AML-193 (cell line): Measurements from ENCODE around the gene LYRM1.
"Not testable (repeated sequence)": the region's sequence is repeated elsewhere in the genome, so short reads cannot be mapped to it uniquely, and the experiment has no call there.

Experiments used
- DNase-seq, 2 experiments: peaks; one replicate each; lab custom pipeline; 2025; lab: John Stamatoyannopoulos, UW

LYRM1 gene

DNA sequence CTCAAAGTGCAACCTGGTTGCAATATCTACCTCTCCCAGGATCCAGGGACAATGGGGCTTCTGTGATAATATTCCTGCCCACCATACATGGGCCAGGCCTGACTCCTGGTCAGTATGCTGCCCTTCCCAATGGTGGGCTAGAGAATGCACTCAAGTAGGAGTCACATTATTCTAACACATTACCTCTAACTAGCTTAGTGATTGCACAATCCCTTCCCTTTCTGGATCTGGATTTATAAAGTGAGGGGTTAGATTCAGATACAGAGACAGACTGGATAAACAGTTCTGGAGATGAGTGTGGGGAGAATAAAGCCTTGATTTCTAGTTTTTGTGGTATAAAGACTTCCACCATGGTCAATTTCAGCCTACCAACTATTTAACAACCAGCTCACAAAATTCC, 33.0 kb downstream of the LYRM1 start:
- DNase-seq = no peak

DNA sequence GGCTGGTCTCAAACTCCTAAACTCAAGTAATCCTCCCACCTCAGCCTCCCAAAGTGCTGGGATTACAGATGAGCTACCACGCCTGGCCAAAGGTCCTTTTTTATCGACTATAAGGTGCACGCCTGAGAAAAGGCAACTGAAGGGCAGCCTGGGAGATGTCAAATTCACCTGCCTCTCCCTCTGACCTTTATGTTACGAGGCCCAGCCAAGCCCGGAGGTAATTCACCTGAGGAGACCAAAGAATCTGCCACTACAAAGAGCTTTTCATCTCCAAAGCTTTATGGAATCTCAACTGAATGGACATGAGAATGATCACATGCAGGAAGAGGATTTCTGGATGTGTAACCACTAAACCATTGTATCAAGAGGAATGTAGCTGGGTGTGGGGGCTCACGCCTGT, 37.2 kb downstream of the LYRM1 start:
- no peak for DNase-seq

DNA sequence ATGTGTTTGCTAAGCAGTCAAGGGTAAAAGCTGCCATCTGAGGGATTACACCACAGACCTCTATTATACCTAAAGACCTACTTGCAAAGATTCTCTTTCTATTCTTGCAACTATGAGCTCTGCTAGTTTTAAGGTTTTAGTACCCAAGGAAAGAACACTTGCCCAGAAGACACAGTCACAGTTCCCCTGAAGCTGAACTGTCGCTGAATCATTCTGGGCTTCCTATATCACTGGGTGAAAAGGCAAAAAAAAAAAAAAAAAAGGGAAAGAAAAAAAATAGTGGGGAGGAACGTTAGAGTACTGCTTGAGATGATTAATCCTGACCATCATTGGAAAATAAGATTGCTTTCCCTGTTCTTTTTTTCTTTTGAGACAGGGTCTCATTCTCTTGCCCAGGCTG, 37.9 kb downstream of the LYRM1 start:
- DNase-seq = peak; percentile 39 to 45

DNA sequence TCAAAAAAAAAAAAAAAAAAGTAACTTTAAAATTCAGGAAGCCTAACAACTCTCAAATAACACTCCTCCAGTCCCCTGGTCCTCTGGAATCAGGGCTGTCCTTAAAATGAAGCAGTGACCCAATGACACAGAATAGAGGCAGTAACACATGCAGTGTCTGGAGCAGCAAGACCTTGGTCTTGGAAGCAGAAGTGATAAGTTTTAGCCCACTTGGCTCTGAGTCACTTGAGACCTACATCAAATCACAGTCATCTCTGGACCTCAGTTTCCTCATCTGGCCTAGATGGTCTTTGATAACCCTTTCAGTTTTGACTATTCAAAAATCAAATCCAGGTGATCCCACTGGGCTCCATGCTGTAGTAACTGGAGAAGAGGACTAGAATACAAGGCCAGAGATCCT, 39.0 kb downstream of the LYRM1 start:
- no peak for DNase-seq

DNA sequence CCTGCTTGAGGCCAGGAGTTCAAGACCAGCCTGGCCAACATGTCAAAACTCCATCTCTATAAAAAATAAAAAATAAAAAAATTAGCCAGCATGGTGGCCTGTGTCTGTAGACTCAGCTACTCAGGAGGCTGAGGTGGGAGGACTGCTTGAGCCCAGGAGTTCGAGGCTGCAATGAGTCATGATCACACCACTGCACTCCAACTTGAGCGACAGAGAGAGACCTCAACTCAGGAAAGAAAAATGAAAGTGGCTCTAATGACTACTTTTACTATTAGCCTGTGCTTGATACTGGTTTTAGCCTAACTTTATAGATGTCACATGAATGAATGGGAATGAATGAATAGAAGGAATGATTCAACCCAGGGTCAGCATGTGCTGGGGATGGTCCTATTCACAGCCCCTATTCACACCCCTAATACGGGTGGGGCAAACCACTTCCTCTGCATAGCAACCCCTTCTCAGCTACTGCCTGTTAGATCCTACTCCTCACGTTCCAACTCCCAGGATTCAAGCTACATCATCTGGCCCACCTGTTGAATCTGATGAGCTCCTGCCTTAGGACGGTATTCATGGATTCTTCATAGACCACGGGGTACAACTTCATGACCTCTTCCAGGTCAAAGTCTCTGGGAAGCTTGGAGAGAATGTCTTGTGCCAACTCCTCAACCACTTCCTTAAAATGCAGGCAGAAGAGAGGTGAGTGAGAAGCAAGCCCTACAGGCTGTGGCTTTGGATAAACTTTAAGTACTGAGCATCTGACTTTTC, 40.5 kb downstream of the LYRM1 start:
- DNase-seq = peak; percentile 71 to 74

DNA sequence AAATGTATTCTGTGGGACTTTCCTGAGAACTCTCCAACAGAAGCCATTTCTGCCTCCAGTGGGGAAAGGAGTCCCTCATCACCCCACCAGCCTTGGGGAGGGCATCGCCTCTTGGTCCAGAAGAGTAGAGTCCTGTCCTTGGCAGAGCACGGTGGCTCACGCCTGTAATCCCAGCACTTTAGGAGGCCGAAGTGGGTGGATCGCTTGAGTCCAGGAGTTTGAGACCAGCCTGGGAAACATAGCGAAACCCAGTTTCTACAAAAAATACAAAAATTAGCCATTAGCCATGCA, 41.0 kb downstream of the LYRM1 start:
- no peak for DNase-seq

DNA sequence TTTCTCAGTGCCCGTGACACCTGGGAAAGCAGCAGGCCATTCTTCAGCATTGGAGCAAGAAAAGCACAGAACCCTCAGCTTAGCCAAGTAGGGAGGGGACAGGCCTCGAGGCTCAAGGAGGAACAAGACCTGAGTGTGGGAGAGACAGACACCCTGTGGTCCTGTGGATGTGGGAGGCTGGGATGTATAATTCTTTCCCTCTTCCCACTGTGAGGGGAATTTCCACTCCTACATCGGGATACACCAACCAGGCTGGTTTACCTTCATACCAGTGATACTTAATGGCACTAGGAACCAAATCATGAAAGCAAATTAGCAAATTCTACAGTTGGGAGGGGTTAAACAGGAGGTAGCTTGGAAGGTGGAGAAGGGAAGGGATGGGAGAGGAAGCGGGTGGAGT, 41.7 kb downstream of the LYRM1 start:
- no peak for DNase-seq

DNA sequence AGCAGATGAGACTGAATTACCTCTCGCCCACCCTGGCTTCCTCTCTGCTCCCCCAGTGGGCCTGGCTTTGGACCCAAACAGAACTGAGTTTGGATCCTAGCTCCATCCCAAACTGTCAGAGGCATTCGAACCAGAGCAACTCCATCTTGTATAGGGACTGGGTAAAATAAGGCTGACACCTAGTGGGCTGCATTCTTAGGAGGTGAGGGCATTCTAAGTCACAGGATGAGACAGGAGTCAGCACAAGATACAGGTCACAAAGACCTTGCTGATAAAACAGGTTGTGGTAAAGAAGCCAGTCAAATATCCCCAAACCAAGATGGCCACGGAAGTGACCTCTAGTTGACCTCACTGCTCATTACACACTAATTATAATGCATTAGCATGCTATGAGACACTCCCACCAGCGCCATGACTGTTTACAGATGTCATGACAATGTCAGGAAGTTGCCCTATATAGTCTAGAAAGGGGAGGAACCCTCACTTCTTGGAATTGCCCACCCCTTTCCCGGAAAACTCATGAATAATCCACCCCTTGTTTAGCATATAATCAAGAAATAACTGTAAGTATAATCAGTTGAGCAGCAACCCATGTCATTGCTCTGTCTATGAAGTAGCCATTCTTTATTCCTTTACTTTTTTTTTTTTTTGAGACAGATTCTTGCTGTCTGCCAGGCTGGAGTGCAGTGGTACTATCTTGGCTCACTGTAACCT, 44.4 kb downstream of the LYRM1 start:
- no peak for DNase-seq

DNA sequence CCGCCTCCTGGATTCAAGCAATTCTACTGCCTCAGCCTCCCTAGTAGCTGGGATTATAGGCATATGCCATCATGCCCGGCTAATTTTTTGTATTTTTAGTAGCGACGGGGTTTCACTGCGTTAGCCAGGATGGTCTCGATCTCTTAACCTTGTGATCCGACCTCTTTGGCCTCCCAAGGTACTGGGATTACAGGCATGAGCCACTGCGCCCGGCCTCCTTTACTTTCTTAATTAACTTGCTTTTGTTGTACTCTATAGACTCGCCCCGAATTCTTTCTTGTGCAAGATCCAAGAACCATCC, 45.0 kb downstream of the LYRM1 start:
- not testable (repeated sequence) for DNase-seq

DNA sequence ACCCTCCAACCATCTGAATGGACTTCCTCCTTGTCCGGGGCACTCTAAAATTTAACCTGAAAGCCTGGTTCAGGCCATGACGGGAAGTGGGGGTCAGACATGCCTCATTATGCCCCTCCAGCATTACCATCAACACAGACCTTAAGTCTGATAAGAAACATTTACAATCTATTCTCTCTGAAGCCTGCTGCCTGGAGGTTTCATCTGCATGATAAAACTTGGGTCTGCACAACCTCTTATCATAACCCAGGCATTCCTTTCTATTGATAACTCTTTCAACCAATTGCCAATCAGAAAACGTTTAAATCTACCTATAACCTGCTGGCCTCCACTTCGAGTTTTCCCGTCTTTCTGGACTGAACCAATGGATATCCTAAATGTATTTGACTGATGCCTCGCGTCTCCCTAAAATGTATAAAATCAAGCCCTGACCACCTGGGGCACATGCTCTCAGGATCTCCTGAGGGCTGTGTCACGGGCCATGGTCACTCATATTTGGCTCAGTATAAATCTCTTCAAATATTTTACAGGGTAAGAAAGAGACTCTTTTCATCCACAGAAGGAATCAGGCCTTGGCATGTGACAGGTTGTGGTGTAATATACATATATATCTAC, 45.6 kb downstream of the LYRM1 start:
- no peak for DNase-seq

DNA sequence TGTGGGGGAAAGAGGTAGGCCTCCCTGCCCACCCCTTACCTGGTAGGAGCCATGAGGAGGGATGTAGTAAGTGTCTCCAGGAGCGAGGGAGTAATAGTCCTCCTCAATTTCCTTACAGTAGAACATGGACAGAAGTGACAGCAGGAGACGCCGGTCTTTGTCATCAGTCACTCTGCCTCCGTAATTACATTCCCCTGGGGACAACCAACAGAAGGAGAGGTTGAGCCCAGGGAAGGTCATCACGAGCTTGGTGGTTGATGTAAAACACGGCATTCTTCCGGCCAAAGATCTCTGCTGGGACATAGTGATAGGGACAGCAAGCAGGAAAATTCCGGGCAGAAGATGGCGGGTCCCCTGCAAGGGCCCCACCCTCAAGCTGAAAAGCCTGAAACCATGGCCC, 47.9 kb downstream of the LYRM1 start:
- no peak for DNase-seq

DNA sequence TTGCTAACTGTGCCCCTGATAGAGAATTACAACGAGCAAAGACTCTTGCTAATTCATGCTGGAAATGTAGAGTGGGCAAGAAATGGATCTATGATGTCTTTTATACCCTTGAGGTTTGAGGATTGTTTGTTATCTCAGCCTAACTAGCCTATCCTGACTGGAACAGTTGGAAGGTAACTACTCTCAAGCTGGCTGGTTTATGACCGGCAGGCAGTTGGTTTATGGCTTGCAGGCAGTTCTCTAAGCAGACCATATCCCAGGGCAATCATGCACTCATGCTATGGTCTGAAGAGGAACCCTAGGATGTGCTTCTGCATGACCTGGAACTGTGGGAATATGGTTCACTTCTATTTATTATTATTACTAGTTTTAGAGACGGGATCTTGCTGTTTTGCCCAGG, 49.1 kb downstream of the LYRM1 start:
- no peak for DNase-seq

DNA sequence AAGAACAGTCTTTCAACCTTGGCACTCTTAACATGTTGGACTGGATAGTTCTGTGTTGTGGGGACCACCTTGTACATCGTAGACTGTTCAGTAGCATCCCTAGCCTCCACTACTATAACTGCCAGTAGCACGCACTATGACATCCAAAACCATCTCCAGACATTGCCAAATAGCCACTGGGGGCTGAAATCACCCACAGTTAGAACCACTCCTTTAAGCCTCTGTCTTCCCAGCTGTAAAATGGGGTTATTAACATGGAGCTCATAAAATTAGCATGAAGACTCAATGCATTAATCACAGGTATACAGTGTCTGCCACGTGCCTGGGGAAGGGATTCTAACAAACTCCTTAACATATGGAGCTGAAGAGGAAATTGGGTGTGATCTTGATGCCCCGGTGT, 49.7 kb downstream of the LYRM1 start:
- no peak for DNase-seq

DNA sequence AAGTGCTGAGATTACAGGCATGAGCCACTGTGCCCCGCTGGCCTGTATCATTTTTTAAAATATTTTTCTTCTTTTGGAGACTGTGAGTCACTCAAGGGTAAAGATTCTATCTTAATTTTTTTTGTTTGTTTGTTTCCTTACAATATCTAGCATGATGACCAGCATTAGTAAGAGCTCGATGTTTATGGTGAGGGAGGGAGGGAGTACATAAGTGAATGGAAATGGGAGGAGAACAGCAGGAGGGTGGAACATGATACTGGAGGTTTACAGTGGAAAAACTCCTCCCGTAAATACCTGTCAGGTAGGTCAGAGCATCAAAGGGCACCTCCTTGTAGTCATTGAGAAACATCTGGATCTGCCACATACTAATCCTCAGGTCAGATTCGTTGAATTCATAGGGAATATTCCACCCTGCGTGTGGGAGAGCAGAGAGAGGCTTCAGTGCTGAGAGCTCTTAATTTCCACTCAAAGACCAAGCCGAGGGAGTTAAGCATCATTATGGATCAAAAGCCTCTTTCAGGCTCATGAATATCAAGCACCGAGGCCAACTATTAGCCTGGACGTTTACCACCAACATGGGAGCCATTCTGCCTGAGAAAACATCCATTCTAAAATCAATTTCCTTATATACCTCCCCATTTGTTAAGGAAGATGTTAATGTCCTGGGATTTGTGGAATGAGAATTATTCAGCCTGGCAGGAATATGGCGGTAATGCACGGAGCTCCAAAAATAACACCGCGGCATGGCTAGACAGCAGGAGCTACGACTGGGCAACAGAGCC, 51.8 kb downstream of the LYRM1 start:
- DNase-seq = no peak

DNA sequence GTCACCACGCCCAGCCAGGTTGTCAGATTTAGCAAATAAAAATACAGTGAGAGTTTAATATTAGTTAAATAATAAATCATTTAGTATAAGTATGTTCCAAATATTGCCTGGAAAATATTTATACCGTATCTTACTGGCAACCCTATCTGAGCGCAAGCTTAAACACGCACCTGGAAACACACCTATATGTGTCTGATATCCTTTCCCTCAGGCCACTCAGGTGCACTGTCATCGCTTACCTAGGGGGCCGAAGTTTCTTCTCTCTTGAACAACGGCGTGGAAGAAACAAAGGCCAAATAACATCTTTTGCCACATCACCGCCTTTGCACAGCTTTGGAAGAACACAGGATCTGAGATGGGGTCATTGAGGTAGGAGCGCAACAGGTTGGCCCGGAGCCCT, 54.0 kb downstream of the LYRM1 start:
- DNase-seq = no peak

DNA sequence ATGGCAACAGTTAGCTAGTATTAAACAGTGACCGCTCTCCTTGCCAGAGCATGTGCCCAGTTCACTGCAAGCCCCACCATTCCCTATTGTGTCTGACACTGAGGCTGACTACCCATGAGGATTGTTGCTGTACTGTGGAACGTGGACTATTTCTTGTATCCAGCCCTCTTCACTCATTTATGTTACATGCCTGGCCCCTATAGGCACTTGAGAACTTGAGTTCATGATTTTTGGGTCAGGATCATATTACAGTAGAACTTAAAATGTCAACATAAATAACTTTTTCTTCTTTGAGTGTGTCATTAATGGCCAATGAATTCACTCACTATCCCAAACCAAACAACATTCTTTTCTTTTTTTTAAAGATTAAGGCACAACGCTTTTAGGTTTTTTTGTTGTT, 55.7 kb downstream of the LYRM1 start:
- DNase-seq = no peak

DNA sequence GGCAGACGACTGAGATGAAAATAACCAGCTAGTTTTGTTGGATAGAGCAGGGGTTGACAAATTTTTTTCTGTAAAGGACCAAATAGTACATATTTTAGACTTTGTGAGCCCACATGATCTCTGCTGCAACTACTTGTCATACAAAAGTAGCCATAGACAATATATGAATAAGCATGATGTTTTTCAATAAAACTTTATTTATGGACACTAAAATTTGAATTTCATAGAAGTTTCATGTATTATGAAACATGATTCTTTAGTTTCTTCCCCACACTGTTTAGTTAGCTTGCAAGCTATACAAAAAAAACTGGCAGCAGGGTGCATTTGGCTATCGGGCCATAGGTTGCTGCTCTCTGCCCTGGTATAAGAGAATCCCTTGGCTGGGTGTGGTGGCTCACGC, 56.6 kb downstream of the LYRM1 start:
- DNase-seq = no peak

DNA sequence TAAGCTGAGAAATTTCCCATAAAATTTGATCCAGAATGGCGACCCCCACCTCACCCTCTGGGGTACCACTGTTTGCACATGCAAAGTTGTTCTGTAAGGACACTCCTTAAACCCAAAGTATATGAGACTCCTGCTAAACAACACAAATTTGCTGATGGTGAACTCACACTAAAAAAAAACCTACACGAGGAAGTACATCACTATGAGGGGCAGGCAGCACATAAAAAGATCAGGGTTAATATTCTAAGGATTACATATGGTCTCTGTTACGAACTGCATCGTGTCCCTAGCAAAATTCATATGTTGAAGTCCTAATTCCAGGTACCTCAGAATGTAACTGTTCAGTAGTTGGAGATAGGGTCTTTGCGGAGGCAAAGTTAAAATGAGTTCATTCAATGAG, 60.3 kb downstream of the LYRM1 start:
- DNase-seq = no peak

DNA sequence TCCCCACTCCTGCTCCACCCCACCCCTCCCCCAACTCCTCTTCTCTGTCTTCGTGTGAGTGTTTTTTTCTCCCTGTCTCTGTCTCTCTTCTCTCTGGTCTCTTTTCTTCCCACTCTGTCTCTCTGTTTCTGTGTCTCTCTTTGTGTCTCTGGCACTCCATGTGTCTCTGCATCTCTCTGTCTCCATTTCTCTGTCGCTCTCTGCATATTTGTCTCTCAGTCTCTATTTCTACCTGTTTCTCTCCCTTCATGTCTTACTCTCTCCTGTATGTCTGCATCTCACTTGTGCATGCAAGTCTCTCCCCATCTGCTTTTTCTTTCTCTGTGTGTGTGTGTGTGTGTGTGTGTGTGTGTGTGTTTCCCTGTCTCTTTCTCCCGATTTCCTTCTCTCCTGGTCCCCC, 68.2 kb downstream of the LYRM1 start:
- no peak for DNase-seq

DNA sequence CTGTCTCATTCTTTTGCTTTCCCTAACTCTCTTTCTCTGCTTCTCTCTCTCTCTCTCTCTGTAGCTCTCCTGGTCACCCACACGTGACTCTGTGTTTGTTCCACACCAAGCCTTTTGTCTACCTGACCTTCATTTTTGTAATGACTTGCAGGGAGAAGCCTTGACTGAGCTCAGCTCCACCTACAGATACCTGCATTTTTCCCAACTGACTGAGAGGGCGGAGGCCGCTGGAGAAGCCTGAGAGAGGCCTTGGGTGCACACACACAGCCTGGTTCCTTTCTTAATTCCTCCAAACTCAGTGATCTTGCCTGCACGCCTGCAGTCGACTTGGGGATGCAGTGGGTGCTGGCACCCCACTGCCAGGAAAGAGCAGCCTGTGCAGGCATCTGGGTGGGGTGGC, 68.8 kb downstream of the LYRM1 start:
- no peak for DNase-seq

DNA sequence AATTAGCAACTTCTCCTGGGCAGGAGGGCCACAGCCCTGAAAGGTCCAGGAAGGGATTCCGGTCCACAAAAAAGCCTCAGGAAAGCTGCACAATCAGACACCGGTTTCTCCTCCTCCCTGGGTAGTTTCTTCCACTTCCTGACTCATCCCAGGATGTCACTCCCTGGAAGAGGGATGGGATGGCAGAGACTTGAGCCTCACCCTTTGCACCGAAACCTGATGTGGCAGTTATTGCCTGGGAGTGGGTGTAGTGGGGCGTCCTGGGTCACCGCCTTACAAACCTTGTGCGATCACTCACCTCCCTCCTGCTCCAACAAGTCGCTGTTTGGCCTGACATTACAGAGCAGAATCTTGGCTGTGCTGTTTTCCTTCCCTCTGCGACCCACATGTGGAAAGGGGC, 70.8 kb downstream of the LYRM1 start:
- DNase-seq = no peak

DNA sequence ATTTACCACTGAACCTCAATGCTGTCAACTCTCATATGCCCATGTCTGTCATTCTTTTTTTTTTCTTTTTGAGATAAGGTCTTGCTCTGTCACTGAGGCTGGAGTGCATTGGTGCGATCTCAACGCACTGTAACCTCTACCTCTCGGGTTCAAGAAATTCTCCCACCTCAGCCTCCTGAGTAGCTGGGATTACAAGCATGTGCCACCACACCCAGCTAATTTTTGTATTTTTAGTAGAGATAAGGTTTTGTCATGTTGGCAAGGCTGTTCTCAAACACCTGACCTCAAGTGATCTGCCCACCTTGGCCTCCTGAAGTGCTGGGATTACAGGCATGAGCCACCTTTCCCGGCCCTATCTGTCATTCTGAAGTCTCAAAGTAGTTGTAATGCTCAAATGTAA, 72.6 kb downstream of the LYRM1 start:
- not testable (repeated sequence) for DNase-seq
